ENCODE results near the gene MT1H. TPM values are rescaled to one million over a fixed set of nuclear protein-coding genes. Genes with fewer than 3 reads are reported as not detected.
"Not testable (repeated sequence)": the region's sequence is repeated elsewhere in the genome, so short reads cannot be mapped to it uniquely, and the experiment has no call there.

The MT1H gene
- polyA plus RNA-seq, 1 donor, result 391 TPM

DNA sequence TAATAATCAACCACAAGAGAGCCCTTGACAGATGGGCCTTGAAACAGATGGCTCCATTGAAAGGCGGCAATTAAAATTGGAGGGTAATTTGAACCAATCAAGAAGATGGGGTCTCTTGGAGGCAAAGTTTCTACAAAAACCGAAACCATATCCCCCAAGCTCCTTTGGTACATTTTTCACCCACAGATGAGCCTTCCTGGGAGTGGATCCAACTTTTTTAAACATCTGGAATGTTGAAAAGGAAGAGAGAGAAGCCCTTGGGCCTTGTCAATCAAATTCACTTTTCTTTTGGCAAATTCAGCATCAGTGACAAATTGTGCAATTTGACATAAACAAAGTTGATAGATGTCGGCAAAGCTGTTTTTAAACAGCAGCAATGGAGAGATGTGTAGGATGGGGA lies 47.1 kb downstream of the MT1H start:
- no peak overlapping the region for H3K4me3 ChIP-seq (ENCODE audit: low read length)
- H3K36me3 ChIP-seq (ENCODE audit: control insufficient read depth, insufficient read depth, low read length), result no peaks in the 10 kb centered on the region
- H3K27me3 ChIP-seq (ENCODE audit: control insufficient read depth, insufficient read depth, low read length), result no peaks in the 10 kb centered on the region
- no peak for DNase-seq
- no CpG with 5 or more reads among the region's 3 CpGs for WGBS (ENCODE audit: insufficient coverage, low lambda C conversion rate)
- no peaks in the 10 kb centered on the region for H3K4me1 ChIP-seq (ENCODE audit: control insufficient read depth, insufficient read depth, low read length)
- H3K9me3 ChIP-seq (ENCODE audit: control insufficient read depth, low read depth, low read length), result no peaks in the 10 kb centered on the region
- H3K27ac ChIP-seq (ENCODE audit: low read length), result no peak overlapping the region

DNA sequence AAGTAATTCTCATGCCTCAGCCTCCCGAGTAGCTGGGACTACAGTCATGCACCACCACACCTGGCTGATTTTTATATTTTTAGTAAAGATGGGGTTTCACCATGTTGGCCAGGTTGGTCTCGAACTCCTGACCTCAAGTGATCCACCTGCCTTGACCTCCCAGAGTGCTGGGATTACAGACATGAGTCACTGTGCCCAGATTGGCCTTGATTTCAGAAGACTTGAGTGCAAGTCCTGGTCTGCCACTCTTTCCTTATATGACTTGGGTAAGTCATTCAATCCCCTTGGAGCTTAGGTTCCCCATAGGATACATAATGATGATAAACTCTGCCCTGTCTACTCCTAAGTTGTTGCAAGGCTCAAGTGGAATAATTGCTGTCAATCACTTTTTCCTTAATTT lies 47.9 kb downstream of the MT1H start:
- DNase-seq; H3K36me3 ChIP-seq (ENCODE audit: control insufficient read depth, insufficient read depth, low read length); H3K9me3 ChIP-seq (ENCODE audit: control insufficient read depth, low read depth, low read length); H3K27me3 ChIP-seq (ENCODE audit: control insufficient read depth, insufficient read depth, low read length); H3K4me3 ChIP-seq (ENCODE audit: low read length); H3K4me1 ChIP-seq (ENCODE audit: control insufficient read depth, insufficient read depth, low read length); H3K27ac ChIP-seq (ENCODE audit: low read length): not testable (repeated sequence)
- no CpG with 5 or more reads among the region's 2 CpGs for WGBS (ENCODE audit: insufficient coverage, low lambda C conversion rate)

Other genes starting within 250 kb of the MT1H start
- gene AMFR, start 244.3 kb upstream of the MT1H start, polyA plus RNA-seq, result 85.9 TPM
- gene NUDT21, start 218.5 kb upstream of the MT1H start, polyA plus RNA-seq, result 112 TPM
- gene OGFOD1, start 218.3 kb upstream of the MT1H start, polyA plus RNA-seq, result 37.6 TPM
- gene BBS2, start 149.8 kb upstream of the MT1H start, polyA plus RNA-seq, result 31.2 TPM
- not detected for gene MT4, start 104.7 kb upstream of the MT1H start, polyA plus RNA-seq
- gene MT3, start 80.3 kb upstream of the MT1H start, polyA plus RNA-seq, result 0.97 TPM
- 115 TPM for gene MT2A, start 61.2 kb upstream of the MT1H start, polyA plus RNA-seq
- 96.6 TPM for gene MT1E, start 44.0 kb upstream of the MT1H start, polyA plus RNA-seq
- gene MT1M, start 37.2 kb upstream of the MT1H start, polyA plus RNA-seq, result 2.5 TPM
- gene MT1A, start 31.1 kb upstream of the MT1H start, polyA plus RNA-seq, result 0.31 TPM
- gene MT1B, start 17.9 kb upstream of the MT1H start, polyA plus RNA-seq, result not detected
- gene MT1F, start 11.9 kb upstream of the MT1H start, polyA plus RNA-seq, result 77.0 TPM
- 919 TPM for gene MT1G, start 1.7 kb upstream of the MT1H start, polyA plus RNA-seq
- gene MT1X, start 12.7 kb downstream of the MT1H start, polyA plus RNA-seq, result 112 TPM
- 40.4 TPM for gene NUP93, start 60.3 kb downstream of the MT1H start, polyA plus RNA-seq
- 0.21 TPM for gene SLC12A3, start 195.4 kb downstream of the MT1H start, polyA plus RNA-seq